ENCODE data around the gene TYSND1.

The TYSND1 gene

GRCh38 chr10:70115948-70116682 is 30.4 kb downstream of the TYSND1 start:
- Histone ChIP-seq H3F3A (ENCODE audit: low read depth) (no peaks in the 10 kb centered on the region), H3K9me2 (replicated peaks; ENCODE audit: low read depth, low read length) (no peaks in the 10 kb centered on the region), H3K4me2 (ENCODE audit: low read depth, low read length, poor library complexity, severe bottlenecking) (no peak overlapping the region), H3K4me1 (ENCODE audit: insufficient read depth, low read length, poor library complexity, severe bottlenecking) (no peaks in the 10 kb centered on the region), H3K27me3 (ENCODE audit: insufficient read depth, low read length, poor library complexity, severe bottlenecking) (no peaks in the 10 kb centered on the region), H3K9me3 (ENCODE audit: insufficient read depth, low read depth, low read length) (no peaks in the 10 kb centered on the region), H3K79me2 (ENCODE audit: insufficient read depth, low read length) (no peaks in the 10 kb centered on the region), H4K20me1 (ENCODE audit: insufficient read depth, low read length, poor library complexity, severe bottlenecking) (no peaks in the 10 kb centered on the region), H3K9ac (ENCODE audit: low read depth, low read length, poor library complexity, severe bottlenecking) (no peak overlapping the region), H3K4me3 (ENCODE audit: low read length, poor library complexity, severe bottlenecking) (no peak overlapping the region), H3K36me3 (ENCODE audit: insufficient read depth, low read length) (no peaks in the 10 kb centered on the region), H2AFZ (ENCODE audit: low read length) (peak overlapping the region; percentile 67)
- TF ChIP-seq CTCF (conservative IDR thresholded peaks at IDR 0.05; ENCODE audit: low read length) (peak; percentile 95), EZH2phosphoT487 (IDR thresholded peaks at IDR 0.05; ENCODE audit: borderline replicate concordance) (no peak)

DNA sequence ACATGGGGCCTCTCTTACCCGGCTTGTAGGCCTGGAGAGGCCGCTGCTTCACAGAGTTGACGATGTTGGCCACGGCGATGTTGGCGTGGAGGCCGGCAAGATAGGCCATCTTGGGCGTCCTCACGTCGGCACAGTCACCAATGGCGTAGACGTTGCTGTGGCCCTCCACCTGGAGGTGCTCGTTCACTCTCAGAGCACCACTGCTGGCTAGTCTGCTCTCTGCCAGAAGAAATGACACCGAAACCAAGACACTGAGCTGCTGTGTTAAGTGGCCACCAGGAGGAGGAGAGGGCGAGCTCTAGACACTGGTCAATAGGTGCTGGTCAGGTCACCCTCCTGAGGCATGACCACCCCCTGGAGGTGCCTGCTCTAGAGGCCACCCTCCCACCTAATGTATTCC is 31.6 kb downstream of the TYSND1 start:
- no peak overlapping the region for H3K9ac ChIP-seq (ENCODE audit: low read depth, low read length, poor library complexity, severe bottlenecking)

DNA sequence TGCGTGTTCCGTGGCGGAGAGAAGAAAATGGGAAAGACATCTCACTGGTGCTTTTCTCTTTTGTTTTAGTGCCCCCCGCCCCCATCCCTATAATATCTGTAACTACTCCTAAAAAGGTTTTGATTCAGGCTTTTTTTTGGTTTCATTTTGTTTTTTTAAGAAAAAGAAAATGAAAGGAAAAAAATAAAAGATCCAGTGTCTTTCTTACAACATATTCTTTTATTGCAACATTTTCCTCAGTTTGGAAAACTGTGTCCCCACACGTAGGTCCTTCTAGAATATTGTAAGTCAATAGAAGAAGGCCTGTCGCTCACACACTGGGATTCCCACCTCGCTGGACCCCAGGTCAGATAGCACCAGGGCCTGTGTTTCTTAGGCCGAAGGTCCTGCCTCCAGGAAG is 34.4 kb downstream of the TYSND1 start:
- Histone ChIP-seq H3K9ac (ENCODE audit: low read depth, low read length, poor library complexity, severe bottlenecking) (no peak overlapping the region), H3K79me2 (ENCODE audit: insufficient read depth, low read length) (no peaks in the 10 kb centered on the region), H2AFZ (ENCODE audit: low read length) (no peak overlapping the region), H3K9me2 (replicated peaks; ENCODE audit: low read depth, low read length) (no peaks in the 10 kb centered on the region), H3K36me3 (ENCODE audit: insufficient read depth, low read length) (peaks cover 5% of the 10 kb centered on the region; the same call in 1 of the 2 replicates), H3F3A (ENCODE audit: low read depth) (no peaks in the 10 kb centered on the region), H4K20me1 (ENCODE audit: insufficient read depth, low read length, poor library complexity, severe bottlenecking) (no peaks in the 10 kb centered on the region), H3K27me3 (ENCODE audit: insufficient read depth, low read length, poor library complexity, severe bottlenecking) (no peaks in the 10 kb centered on the region), H3K4me2 (ENCODE audit: low read depth, low read length, poor library complexity, severe bottlenecking) (no peak overlapping the region), H3K4me3 (ENCODE audit: low read length, poor library complexity, severe bottlenecking) (no peak overlapping the region), H3K4me1 (ENCODE audit: insufficient read depth, low read length, poor library complexity, severe bottlenecking) (no peaks in the 10 kb centered on the region), H3K9me3 (ENCODE audit: insufficient read depth, low read depth, low read length) (no peaks in the 10 kb centered on the region)
- no peak for TF ChIP-seq CTCF (conservative IDR thresholded peaks at IDR 0.05; ENCODE audit: low read length)
- no peak for TF ChIP-seq EZH2phosphoT487 (IDR thresholded peaks at IDR 0.05; ENCODE audit: borderline replicate concordance)

More for the DNA sequence above, 31.6 kb downstream of the TYSND1 start:
- H3K79me2 ChIP-seq (ENCODE audit: insufficient read depth, low read length): no peaks in the 10 kb centered on the region
- H3K4me3 ChIP-seq (ENCODE audit: low read length, poor library complexity, severe bottlenecking): no peak overlapping the region
- H3K27me3 ChIP-seq (ENCODE audit: insufficient read depth, low read length, poor library complexity, severe bottlenecking): no peaks in the 10 kb centered on the region
- no peaks in the 10 kb centered on the region for H3F3A ChIP-seq (ENCODE audit: low read depth)
- no peaks in the 10 kb centered on the region for H3K36me3 ChIP-seq (ENCODE audit: insufficient read depth, low read length)
- H2AFZ ChIP-seq (ENCODE audit: low read length): no peak overlapping the region
- no peaks in the 10 kb centered on the region for H3K9me3 ChIP-seq (ENCODE audit: insufficient read depth, low read depth, low read length)
- no peaks in the 10 kb centered on the region for H4K20me1 ChIP-seq (ENCODE audit: insufficient read depth, low read length, poor library complexity, severe bottlenecking)
- no peak overlapping the region for H3K4me2 ChIP-seq (ENCODE audit: low read depth, low read length, poor library complexity, severe bottlenecking)
- H3K4me1 ChIP-seq (ENCODE audit: insufficient read depth, low read length, poor library complexity, severe bottlenecking): no peaks in the 10 kb centered on the region
- no peak for TF ChIP-seq EZH2phosphoT487 (IDR thresholded peaks at IDR 0.05; ENCODE audit: borderline replicate concordance)
- no peak for TF ChIP-seq CTCF (conservative IDR thresholded peaks at IDR 0.05; ENCODE audit: low read length)
- H3K9me2 ChIP-seq (replicated peaks; ENCODE audit: low read depth, low read length): no peaks in the 10 kb centered on the region

All from Loucy (cell line).